Neural cell (in vitro differentiated cells): Measurements from ENCODE around the gene ZNF33B. TPM values are rescaled to one million over a fixed set of nuclear protein-coding genes. Genes with fewer than 3 reads are reported as not detected.

Experiments
- H2AFZ ChIP-seq: fragments of 200-600, 300-800 bp; sonication (generic), shearing (Covaris generic); 2 replicates; pipeline ENCODE4 v1.6.0; 2014; ENCODE audit warnings: low read depth, mild to moderate bottlenecking, antibody characterized with exemption, low read length, moderate library complexity
- H3F3A ChIP-seq: fragments of 200-600 bp; shearing (Covaris generic); 2 replicates; pipeline ENCODE4 v1.6.1; 2016; ENCODE audit warnings: mild to moderate bottlenecking, moderate library complexity, mixed read lengths, antibody characterized with exemption, low read length; ENCODE audit not compliant: insufficient read depth, poor library complexity, severe bottlenecking
- H3K27ac ChIP-seq: fragments of 200-600, 300-800 bp; sonication (generic), shearing (Covaris generic); 2 replicates; pipeline ENCODE4 v1.5.1; 2014; ENCODE audit warnings: mild to moderate bottlenecking, low read length, moderate library complexity
- H3K27me3 ChIP-seq: fragments of 300-800, 200-600 bp; sonication (generic), shearing (Covaris generic); 2 replicates; pipeline ENCODE4 v1.6.0; 2014; ENCODE audit warnings: mild to moderate bottlenecking, low read depth, low read length, moderate library complexity; ENCODE audit not compliant: insufficient read depth
- H3K36me3 ChIP-seq: fragments of 300-800, 200-600 bp; sonication (generic), shearing (Covaris generic); 2 replicates; pipeline ENCODE4 v1.5.1; 2014; ENCODE audit warnings: mild to moderate bottlenecking, antibody characterized with exemption, low read length, moderate library complexity; ENCODE audit not compliant: insufficient read depth
- H3K4me2 ChIP-seq: fragments of 300-800, 200-600 bp; sonication (generic), shearing (Covaris generic); 2 replicates; pipeline ENCODE4 v1.6.0; 2014; ENCODE audit warnings: mild to moderate bottlenecking, low read length
- H3K4me3 ChIP-seq: fragments of 300-800, 200-600 bp; sonication (generic), shearing (Covaris generic); 2 replicates; pipeline ENCODE4 v1.5.1; 2014; ENCODE audit warnings: mild to moderate bottlenecking, low read length, moderate library complexity
- H3K79me2 ChIP-seq: fragments of 200-600 bp; shearing (Covaris generic); replicated peaks from 2 replicates; pipeline ENCODE4 v1.6.0; 2014; ENCODE audit warnings: mild to moderate bottlenecking, low read length, moderate library complexity; ENCODE audit not compliant: insufficient read depth
- H3K9ac ChIP-seq: fragments of 300-800, 200-600 bp; sonication (generic), shearing (Covaris generic); 2 replicates; pipeline ENCODE4 v1.6.1; 2016; ENCODE audit warnings: mild to moderate bottlenecking, low read length, mixed read lengths
- H3K9me2 ChIP-seq: fragments of 200-600 bp; shearing (Covaris generic); 2 replicates; pipeline ENCODE4 v1.6.1; 2016; ENCODE audit warnings: mild to moderate bottlenecking, low read length, mixed read lengths; ENCODE audit not compliant: insufficient read depth
- H3K9me3 ChIP-seq: fragments of 200-600, 300-800 bp; sonication (generic), shearing (Covaris generic); 2 replicates; pipeline ENCODE4 v1.6.1; 2016; ENCODE audit warnings: mild to moderate bottlenecking, mixed run types, low read length, moderate library complexity, mixed read lengths
- H4K20me1 ChIP-seq: fragments of 200-600 bp; shearing (Covaris generic); 2 replicates; pipeline ENCODE4 v1.6.1; 2016; ENCODE audit warnings: mild to moderate bottlenecking, mixed run types; ENCODE audit not compliant: insufficient read depth
- CTCF ChIP-seq: fragments of 450-650 bp; IDR thresholded peaks from 2 replicates; pipeline ENCODE4 v1.5.1; 2014; ENCODE audit warnings: antibody characterized with exemption, mild to moderate bottlenecking, moderate library complexity; ENCODE audit not compliant: poor library complexity, severe bottlenecking
- EP300 ChIP-seq: fragments of 450-650 bp; conservative IDR thresholded peaks from 2 replicates; pipeline ENCODE4 v1.6.1; 2014; ENCODE audit warnings: antibody characterized with exemption, mild to moderate bottlenecking, moderate library complexity; ENCODE audit not compliant: poor library complexity, severe bottlenecking
- EZH2 ChIP-seq: fragments of 200-600, 300-800 bp; shearing (Covaris generic), sonication (generic); IDR thresholded peaks from 2 replicates; pipeline ENCODE4 v1.6.1; 2014; ENCODE audit warnings: antibody characterized with exemption, low read length, borderline replicate concordance, mild to moderate bottlenecking; ENCODE audit not compliant: insufficient read depth, poor library complexity, severe bottlenecking
- MXI1 ChIP-seq: fragments of 450-650 bp; conservative IDR thresholded peaks from 2 replicates; pipeline ENCODE4 v1.6.1; 2014; ENCODE audit warnings: antibody characterized with exemption, mild to moderate bottlenecking; ENCODE audit not compliant: poor library complexity, severe bottlenecking
- POLR2AphosphoS5 ChIP-seq: IDR thresholded peaks from 2 replicates; pipeline ENCODE4 v1.6.1; 2012
- RAD21 ChIP-seq: fragments of 450-650 bp; conservative IDR thresholded peaks from 2 replicates; pipeline ENCODE4 v1.6.1; 2014; ENCODE audit warnings: antibody characterized with exemption, mild to moderate bottlenecking, moderate library complexity
- REST ChIP-seq: IDR thresholded peaks from 2 replicates; pipeline ENCODE4 v1.6.1; 2012; ENCODE audit warnings: borderline replicate concordance
- SMC3 ChIP-seq: fragments of 450-650 bp; conservative IDR thresholded peaks from 2 replicates; pipeline ENCODE4 v1.6.1; 2014; ENCODE audit warnings: antibody characterized with exemption, mild to moderate bottlenecking, moderate library complexity; ENCODE audit not compliant: poor library complexity
- TAF1 ChIP-seq: IDR thresholded peaks from 2 replicates; pipeline ENCODE4 v1.6.1; 2012; ENCODE audit warnings: low read depth
- polyA minus RNA-seq: library from RNA; depleted of rRNA, polyadenylated mRNA; stranded (reverse); fragments of >200 nt; gene quantifications from 2 replicates; pipeline ENCODE4 v1.2.3, GENCODE V29; 2014
- polyA plus RNA-seq: library from polyadenylated mRNA; depleted of rRNA; stranded (reverse); fragments of >200 nt; gene quantifications from 2 replicates; pipeline ENCODE4 v1.2.3, GENCODE V29; 2014

Gene ZNF33B
- polyA plus RNA-seq: 49.5 and 50.0 TPM in 2 replicates
- 68.4 and 86.9 TPM in 2 replicates for polyA minus RNA-seq

GRCh38 chr10:42638055-42638820, at the start of gene ZNF33B:
Gene ZNF33B, minus strand, starts transcription at chr10:42638570. Its CDS starts 1,642 bp downstream, at chr10:42636928.
- Histone ChIP-seq H3K36me3 (no peaks in the 10 kb centered on the region), H3K4me2 (peak within 1 kb of the TSS; percentile 90), H3K4me3 (peak within 1 kb of the TSS; percentile 81), H3K27ac (peak within 1 kb of the TSS; percentile 93), H3K27me3 (no peaks in the 10 kb centered on the region), H3F3A (no peaks in the 10 kb centered on the region), H2AFZ (peak within 1 kb of the TSS; percentile 98), H3K9me2 (no peaks in the 10 kb centered on the region), H4K20me1 (no peaks in the 10 kb centered on the region), H3K9me3 (no peaks in the 10 kb centered on the region), H3K79me2 (peaks cover 16% of the 10 kb centered on the region), H3K9ac (peak within 1 kb of the TSS; percentile 96)
- TF ChIP-seq RAD21: peak; percentile 53
- TF ChIP-seq SMC3: peak; percentile 43
- TF ChIP-seq REST: peak; percentile 88
- peak; percentile 69 for TF ChIP-seq TAF1
- peak; percentile 88 for TF ChIP-seq POLR2AphosphoS5
- TF ChIP-seq MXI1: peak; percentile 95
- no peak for TF ChIP-seq EZH2
- peak; percentile 68 for TF ChIP-seq EP300
- no peak for TF ChIP-seq CTCF

- Histone ChIP-seq H3K27me3 (no peaks in the 10 kb centered on the region), H3K9me3 (no peaks in the 10 kb centered on the region), H2AFZ (no peak overlapping the region), H3K4me2 (no peak overlapping the region), H3F3A (no peaks in the 10 kb centered on the region), H3K27ac (no peak overlapping the region), H3K9ac (no peak overlapping the region), H3K9me2 (no peaks in the 10 kb centered on the region), H3K4me3 (no peak overlapping the region), H4K20me1 (no peaks in the 10 kb centered on the region), H3K79me2 (no peaks in the 10 kb centered on the region), H3K36me3 (no peaks in the 10 kb centered on the region)
- TF ChIP-seq RAD21: no peak
Observed at GRCh38 chr10:42684517-42684916, 46.1 kb upstream of the ZNF33B start.
